HEK293 (cell line): Measurements from ENCODE around the gene OLIG1.

Experiments
- PBX3 ChIP-seq: sonication (generic); formaldehyde crosslinking; IDR thresholded peaks from 2 replicates; pipeline ENCODE4 v1.8.1; 2022; ENCODE audit warnings: mild to moderate bottlenecking, moderate library complexity, missing genetic modification reagents
- WT1 ChIP-seq: fragments of 450-650 bp; formaldehyde crosslinking; IDR thresholded peaks from 2 replicates; pipeline ENCODE4 v1.5.1; 2016; ENCODE audit warnings: missing biosample characterization, missing genetic modification characterization
- ZBTB21 ChIP-seq: fragments of 450-650 bp; formaldehyde crosslinking; IDR thresholded peaks from 2 replicates; pipeline ENCODE4 v1.5.1; 2017; ENCODE audit warnings: missing biosample characterization, missing genetic modification characterization
- ZEB2 ChIP-seq: fragments of 450-650 bp; formaldehyde crosslinking; IDR thresholded peaks from 2 replicates; pipeline ENCODE4 v1.5.1; 2016; ENCODE audit warnings: missing biosample characterization, missing genetic modification characterization
- ZNF10 ChIP-seq: fragments of 450-650 bp; formaldehyde crosslinking; IDR thresholded peaks from 2 replicates; pipeline ENCODE4 v1.5.1; 2017; ENCODE audit warnings: missing biosample characterization, missing genetic modification characterization
- TF ChIP-seq, protein P1 (sequence below): fragments of 450-650 bp; formaldehyde crosslinking; IDR thresholded peaks from 2 replicates; pipeline ENCODE4 v1.5.1; 2016; ENCODE audit warnings: missing biosample characterization, missing genetic modification characterization
- TF ChIP-seq, protein P2 (sequence below): fragments of 450-650 bp; formaldehyde crosslinking; IDR thresholded peaks from 2 replicates; pipeline ENCODE4 v1.5.1; 2016; ENCODE audit warnings: missing biosample characterization, missing genetic modification characterization

DNA sequence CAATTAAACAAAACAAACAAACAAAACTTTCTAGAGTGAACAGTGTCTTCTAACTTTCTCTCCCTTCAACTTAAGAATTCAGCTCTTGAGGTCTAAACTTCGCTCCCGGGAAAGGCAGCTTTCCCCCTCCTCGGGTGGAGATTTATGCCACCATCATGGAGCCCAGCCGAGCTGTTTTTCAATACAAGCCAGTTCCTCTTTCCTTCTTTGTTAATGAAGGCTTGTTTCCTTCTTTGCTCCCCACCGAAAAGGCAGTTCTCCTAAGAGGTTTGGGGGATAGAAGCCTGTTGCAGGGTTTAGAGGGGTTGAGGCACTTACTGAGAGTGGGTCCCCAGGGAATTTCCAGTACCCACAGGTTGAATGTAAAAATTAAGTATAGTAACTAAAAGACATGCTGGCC lies 26.5 kb downstream of the OLIG1 start:
- TF ChIP-seq, protein P1, sequence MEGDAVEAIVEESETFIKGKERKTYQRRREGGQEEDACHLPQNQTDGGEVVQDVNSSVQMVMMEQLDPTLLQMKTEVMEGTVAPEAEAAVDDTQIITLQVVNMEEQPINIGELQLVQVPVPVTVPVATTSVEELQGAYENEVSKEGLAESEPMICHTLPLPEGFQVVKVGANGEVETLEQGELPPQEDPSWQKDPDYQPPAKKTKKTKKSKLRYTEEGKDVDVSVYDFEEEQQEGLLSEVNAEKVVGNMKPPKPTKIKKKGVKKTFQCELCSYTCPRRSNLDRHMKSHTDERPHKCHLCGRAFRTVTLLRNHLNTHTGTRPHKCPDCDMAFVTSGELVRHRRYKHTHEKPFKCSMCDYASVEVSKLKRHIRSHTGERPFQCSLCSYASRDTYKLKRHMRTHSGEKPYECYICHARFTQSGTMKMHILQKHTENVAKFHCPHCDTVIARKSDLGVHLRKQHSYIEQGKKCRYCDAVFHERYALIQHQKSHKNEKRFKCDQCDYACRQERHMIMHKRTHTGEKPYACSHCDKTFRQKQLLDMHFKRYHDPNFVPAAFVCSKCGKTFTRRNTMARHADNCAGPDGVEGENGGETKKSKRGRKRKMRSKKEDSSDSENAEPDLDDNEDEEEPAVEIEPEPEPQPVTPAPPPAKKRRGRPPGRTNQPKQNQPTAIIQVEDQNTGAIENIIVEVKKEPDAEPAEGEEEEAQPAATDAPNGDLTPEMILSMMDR (tag by site-specific recombination), result no peak
- TF ChIP-seq, protein P2, sequence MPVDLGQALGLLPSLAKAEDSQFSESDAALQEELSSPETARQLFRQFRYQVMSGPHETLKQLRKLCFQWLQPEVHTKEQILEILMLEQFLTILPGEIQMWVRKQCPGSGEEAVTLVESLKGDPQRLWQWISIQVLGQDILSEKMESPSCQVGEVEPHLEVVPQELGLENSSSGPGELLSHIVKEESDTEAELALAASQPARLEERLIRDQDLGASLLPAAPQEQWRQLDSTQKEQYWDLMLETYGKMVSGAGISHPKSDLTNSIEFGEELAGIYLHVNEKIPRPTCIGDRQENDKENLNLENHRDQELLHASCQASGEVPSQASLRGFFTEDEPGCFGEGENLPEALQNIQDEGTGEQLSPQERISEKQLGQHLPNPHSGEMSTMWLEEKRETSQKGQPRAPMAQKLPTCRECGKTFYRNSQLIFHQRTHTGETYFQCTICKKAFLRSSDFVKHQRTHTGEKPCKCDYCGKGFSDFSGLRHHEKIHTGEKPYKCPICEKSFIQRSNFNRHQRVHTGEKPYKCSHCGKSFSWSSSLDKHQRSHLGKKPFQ (tag by site-specific recombination), result no peak
- TF ChIP-seq WT1 (no peak), PBX3 (CRISPR knock-in tag) (no peak), ZEB2 (tag by site-specific recombination) (no peak), ZBTB21 (tag by site-specific recombination) (no peak), ZNF10 (tag by site-specific recombination) (no peak)
